ENCODE results near the gene LACTBL1. TPM values are rescaled to one million over a fixed set of nuclear protein-coding genes. Genes with fewer than 3 reads are reported as not detected.
A peak's percentile ranks its signal among the peaks of the same experiment; 100 is the strongest.
"Not testable (repeated sequence)": the region's sequence is repeated elsewhere in the genome, so short reads cannot be mapped to it uniquely, and the experiment has no call there.

LACTBL1 gene, protein sequence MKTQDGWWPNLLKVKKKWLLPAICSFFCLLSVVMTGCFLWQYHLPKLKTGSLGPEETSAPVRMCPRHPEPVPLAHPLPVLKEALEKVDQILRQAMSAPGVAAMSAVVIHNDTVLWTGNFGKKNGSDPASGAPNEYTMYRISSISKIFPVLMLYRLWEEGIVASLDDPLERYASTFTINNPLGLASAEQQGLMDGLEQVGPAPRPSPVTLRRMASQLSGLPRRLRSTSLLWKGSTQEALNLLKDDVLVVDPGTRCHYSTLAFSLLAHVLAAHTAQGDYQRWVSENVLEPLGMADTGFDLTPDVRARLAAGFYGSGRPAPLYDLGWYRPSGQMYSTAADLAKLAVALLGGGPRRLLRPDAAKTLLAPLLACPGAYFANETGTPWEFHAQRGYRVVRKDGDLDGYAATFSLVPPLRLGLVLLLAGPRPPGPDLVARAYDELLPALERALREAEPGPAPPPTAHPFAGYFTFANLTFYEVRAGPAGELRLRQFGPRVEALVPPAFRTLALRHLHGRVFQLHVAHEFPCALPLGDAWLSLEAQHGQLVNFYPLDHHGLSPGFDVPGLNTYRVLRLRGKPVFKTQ
- not detected for total RNA-seq
- long read RNA-seq = 0 reads

DNA sequence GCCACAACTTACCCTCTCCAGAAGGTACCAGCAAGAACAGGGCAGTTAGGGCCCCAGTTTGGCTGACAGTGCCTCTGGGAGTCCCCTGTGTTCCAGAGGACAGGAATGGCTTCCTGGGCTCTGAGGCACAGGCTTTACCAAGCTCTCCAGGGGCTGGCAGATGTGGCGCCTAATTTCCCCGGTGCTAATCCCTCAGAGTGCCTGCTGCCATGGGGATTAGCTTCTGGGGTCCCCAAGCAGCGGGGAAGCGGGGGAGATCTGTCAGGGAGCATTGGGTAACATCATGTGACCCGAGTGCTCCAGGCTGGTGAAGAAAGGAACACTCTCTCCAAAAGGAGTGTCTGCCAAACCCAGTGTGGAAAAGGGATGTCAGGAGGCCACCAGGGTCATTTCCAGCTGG, at the start of gene LACTBL1:
TSS of gene LACTBL1 (minus strand) at position 107 of the 400 bp plus-strand sequence. CDS start 550 bp downstream, outside the sequence.
- DNase-seq (ENCODE audit: low spot score) = no peak
- intact Hi-C loops (cut with DNase I) = loop anchor here (10.0 kb wide), 1 partner anchor 112 kb away; no protein-coding TSS in a partner anchor

DNA sequence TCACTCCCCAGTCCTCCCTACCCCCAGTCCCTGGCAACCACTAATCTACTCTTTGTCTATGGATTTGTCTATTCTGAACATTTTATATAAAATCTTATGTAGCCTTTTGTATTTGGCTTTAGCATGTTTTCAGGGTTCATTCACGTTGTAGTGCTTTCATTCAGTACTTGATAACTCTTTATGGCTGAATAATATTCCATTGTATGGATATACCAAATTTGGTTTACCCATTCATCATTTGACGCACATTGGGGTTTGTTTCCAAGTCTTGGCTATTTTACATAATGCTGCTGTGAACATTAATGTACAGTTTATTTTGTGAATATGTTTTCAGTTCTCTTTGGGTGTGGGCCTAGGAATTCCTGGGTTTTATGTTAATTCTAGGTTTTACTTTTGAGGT, 49.2 kb upstream of the LACTBL1 start:
- no peak for DNase-seq (ENCODE audit: low spot score)
- intact Hi-C loops (cut with DNase I) = no loop called here

DNA sequence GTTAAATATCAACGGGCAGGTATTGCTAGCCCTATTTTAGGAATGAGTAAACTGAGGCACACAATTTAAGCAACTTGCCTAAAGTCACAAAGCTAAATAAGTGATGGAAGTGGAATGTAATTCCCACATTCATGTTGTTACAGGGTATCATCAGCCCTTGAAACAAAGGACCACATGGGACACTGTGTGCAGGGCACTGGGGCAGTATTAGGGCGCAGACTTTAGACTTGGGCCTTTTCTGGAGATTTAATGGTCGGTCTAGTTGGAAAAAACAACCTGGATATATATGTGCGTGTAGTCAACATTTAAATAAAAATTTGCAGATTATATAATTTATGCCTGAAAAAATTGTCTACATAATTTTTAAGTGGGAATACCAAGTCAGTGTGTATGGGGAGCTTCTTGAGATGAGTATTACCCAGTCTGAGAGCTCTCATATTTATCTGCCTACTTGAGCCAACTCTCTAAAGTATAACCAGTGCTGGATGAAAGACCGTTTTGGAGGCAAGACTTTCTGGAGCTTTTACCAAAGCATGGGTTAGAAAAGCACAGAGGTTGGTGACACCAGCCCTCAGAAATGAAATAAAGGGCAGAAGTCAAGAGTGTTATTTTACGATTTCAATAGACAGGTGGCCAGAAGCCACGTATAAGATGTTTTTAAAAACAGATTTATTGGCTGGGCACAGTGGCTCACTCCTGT, 48.2 kb upstream of the LACTBL1 start:
- no peak for DNase-seq (ENCODE audit: low spot score)
- intact Hi-C loops (cut with DNase I) = no loop called here

DNA sequence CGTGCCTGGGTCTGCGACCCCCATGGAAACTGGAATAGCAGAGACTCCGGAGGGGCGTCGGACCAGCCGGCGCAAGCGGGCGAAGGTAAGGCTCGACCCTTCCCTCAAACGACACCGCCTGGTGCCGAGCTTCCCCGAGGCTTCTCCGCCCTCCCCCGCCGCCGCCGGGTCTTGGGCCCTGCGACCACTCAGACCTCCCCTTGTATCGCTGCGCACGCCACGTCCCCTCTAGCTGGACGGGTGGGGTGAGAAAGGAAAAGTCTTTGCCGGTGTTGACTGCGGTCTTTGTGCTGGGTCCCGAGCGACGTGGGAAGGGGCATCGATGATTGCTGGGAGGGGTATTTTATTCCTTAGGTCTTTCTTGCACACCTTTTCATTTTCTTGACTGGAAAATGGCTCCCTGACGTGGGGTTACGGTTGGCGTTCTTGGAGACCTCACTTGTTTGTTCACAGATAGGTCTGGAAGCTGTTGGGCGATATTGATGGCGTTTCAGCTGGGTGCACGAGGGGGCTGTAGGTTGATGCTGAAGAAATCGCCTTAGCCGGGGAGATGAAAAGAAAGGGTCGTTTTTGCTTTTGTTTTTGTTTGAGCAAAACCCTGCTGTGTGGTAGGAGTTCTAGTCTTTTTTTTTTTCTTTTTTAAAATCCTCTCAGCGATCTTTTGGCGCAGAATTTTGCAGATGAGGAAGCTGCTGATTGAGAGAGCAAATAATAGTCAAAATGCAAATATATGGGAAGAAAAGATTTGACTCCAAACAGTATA, 47.4 kb upstream of the LACTBL1 start:
- intact Hi-C loops (cut with DNase I) = no loop called here
- DNase-seq (ENCODE audit: low spot score) = peak; percentile 78

DNA sequence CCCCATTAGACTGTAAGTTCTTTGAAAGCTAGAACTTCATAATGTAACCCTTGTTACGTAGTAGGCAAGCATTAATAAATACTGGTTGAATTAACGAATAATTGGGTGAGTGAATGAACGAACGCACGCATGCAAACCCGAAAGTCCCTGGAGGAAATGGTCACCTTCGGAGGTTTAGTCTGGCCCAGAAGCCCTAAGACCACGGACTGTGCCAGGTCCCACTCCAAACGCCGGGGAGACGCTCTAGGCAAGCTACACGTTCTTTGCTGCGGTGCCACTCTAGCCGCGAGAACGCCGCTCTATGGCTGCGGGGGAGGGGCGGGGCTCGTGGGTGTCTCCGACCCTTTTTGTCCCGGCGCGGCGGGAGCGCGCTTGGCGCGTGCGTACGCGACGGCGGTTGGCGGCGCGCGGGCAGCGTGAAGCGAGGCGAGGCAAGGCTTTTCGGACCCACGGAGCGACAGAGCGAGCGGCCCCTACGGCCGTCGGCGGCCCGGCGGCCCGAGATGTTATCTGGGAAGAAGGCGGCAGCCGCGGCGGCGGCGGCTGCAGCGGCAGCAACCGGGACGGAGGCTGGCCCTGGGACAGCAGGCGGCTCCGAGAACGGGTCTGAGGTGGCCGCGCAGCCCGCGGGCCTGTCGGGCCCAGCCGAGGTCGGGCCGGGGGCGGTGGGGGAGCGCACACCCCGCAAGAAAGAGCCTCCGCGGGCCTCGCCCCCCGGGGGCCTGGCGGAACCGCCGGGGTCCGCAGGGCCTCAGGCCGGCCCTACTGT, 46.6 kb upstream of the LACTBL1 start, which contains the start of gene KDM1A:
TSS of gene KDM1A (plus strand) at position 375 of the 769 bp plus-strand sequence. CDS start at position 504, 129 bp downstream.
- intact Hi-C loops (cut with DNase I) = no loop called here

DNA sequence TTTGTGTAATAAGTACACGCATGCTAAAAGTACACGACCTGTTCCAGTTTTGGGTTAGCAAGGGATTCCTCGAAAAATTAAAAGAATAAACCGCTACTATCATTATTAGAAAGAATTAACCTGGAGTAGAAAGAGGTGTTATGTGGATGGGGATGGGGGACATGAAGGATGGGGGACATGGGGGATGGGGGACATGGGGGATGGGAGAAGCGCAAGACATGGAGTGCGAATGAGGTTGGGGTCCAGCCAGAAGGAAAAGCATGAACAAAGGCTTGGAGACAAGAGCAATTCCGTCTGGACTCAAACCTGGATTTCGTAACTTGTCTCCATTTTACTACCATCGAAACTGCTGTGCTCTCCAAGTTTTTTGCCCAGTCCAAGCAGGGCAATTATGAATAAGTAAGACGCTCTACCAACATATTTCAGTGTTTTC, 46.0 kb upstream of the LACTBL1 start:
- DNase-seq (ENCODE audit: low spot score) = no peak
- intact Hi-C loops (cut with DNase I) = no loop called here

More for the DNA sequence above, 46.6 kb upstream of the LACTBL1 start, which contains the start of gene KDM1A:
- peak; percentile 98 for DNase-seq (ENCODE audit: low spot score)

DNA sequence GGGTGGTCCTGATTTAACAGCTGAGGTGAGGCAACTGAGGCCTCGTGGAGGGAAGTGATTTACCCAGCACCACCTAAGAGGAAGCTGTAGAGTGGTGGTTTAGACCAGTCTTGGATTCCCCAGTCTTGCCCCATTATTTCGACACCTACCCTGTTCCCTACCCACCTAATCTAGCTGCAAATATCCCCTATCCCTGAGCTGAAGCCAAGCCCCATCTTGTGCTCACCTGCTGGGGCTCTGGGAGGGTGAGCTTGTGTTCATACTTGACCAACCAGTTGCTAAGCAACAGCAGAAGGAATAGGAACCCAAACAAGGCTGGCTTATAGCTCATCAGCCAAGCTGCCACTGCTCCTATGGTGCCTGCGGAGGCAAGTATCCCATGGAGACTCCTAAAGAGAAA, 41.0 kb upstream of the LACTBL1 start:
- intact Hi-C loops (cut with DNase I) = no loop called here
- DNase-seq (ENCODE audit: low spot score) = no peak

DNA sequence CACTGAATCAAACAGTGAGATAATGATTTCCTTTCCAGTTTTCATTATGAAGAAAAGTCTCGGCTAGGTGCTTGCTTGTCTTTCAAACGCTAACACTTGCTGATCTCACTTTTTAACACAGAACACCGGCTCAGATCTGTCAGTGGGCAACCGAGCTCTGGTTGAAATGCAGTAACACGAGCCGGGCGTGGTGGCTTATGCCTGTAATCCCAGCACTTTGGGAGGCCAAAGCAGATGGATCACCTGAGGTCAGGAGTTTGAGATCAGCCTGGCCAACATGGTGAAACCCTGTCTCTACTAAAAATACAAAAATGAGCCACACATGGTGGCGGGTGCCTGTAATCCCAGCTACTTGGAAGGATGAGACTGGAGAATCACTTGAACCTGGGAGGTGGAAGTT, 37.4 kb upstream of the LACTBL1 start:
- DNase-seq (ENCODE audit: low spot score); intact Hi-C loops (cut with DNase I): not testable (repeated sequence)

DNA sequence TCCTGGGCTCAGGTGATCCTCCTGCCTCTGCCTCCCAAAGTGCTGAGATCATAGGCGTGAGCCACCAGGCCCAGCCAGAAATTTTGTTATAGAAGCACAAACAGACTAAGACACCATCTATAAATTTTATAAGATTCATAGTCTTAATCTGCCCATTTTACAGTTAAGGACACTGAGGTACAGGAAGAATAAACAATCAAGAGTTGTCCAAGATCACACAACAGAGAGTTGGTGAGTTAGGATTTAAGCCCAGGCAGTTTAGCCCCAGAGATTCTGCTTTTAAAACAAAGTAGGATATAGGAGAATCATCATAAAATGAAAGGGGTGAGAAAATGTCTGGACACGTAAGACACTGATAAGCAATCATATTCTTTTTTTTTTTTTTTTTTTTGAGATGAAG, 36.2 kb upstream of the LACTBL1 start:
- no peak for DNase-seq (ENCODE audit: low spot score)
- intact Hi-C loops (cut with DNase I) = no loop called here

DNA sequence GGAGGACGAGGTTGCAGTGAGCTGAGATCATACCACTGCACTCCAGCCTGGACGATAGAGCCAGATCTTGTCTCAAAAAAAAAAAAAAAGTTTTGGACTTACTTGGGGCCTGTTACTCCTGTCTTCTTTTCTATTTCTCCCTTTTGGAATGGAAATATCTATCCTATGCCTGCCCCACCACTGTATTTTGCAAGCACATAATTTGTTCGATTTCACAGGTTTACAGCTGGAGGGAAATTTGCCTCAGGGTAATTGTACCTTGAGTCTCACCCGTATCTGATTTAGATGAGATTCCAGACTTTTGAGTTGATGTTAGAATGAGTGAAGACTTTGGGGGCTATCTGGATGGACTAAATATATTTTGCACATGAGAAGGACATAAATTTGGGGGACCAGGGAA, 34.4 kb upstream of the LACTBL1 start:
- intact Hi-C loops (cut with DNase I) = no loop called here
- no peak for DNase-seq (ENCODE audit: low spot score)

DNA sequence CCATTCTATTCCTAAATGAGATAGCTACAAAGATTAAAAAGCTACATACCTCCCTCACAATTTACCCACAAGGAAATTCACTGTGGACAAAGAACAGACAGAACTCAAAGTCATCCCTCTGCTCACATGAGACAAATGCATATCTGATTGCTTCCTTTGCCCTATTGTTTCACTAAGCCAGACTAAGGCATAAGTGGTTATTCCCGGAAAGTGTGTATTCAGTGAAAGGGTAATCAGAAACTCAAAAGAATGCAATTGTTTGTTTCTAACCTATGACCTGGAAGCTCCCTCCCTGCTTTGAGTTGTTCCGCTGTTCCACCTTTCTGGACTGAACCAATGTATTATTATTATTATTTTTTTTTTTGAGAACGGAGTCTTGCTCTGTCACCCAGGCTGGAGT, 32.1 kb upstream of the LACTBL1 start:
- DNase-seq (ENCODE audit: low spot score); intact Hi-C loops (cut with DNase I): not testable (repeated sequence)

DNA sequence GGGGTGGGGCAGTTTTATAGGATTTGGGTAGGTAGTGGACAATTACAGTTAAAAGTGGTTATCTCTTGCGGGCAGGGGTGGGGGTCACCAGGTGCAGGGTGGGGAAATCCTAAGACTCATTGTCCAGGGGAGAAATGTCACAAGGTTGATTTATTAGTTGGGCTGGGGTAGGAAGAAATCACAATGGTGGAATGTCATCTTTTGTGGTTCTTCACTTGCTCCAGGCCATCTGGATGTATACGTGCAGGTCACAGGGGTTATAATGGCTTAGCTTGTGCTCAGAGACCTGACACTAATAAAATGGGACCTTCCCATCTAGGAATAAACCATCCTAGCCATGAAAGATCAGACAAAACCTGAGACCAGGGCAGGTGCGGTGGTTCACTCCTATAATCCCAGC, 31.4 kb upstream of the LACTBL1 start:
- DNase-seq (ENCODE audit: low spot score) = no peak
- intact Hi-C loops (cut with DNase I) = no loop called here

DNA sequence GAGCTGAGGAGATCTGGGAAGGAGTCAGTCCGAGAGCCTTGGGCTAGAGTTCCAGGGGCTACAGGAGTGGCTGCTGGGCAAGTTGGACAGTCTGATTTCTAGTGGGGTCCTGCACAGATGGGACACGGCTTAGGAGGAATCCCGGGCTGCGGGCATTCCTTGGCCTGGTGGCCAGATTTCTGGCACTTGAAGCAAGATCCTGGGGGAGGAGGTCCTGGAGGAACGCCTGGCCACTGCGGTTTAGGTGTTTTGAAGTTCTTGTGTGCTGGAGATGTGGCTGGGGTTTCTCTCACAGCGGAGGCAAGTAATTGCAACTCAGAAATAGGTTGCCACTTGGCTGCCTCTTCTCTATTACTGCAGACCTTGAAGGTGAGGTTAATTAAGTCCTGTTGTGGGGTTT, 29.6 kb upstream of the LACTBL1 start:
- DNase-seq (ENCODE audit: low spot score); intact Hi-C loops (cut with DNase I): not testable (repeated sequence)

DNA sequence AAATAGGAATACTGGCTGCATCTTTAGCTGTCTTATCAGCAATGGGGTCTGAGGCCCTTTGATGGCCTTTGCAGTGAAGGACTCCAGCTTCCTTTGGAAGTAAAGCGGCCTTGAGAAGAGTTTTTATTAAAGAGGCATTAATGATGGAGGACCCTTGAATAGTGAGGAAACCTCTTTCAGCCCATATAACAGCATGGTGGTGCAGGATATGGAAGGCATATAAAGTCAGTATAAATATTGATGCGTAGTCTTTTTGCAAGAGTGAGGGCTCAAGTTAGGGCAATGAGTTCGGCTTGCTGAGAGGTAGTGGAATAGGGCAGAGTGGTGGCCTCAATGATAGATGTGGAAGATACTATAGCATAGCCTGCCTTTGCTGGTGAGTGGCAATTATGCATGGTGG, 27.5 kb upstream of the LACTBL1 start:
- intact Hi-C loops (cut with DNase I); DNase-seq (ENCODE audit: low spot score): not testable (repeated sequence)

DNA sequence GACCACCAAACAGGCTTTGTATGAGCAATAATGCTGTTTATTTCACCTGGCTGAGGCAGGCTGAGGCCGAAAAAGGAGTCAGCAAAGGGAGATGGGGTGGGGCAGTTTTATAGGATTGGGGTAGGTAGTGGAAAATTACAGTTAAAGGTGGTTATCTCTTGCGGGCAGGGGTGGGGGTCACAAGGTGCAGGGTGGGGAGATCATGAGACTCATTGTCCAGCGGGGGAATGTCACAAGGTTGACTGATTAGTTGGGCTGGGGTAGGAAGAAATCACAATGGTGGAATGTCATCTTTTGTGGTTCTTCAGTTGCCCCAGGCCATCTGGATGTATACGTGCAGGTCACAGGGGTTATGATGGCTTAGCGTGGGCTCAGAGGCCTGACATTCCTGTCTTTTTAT, 24.9 kb upstream of the LACTBL1 start:
- intact Hi-C loops (cut with DNase I) = not testable (repeated sequence)

DNA sequence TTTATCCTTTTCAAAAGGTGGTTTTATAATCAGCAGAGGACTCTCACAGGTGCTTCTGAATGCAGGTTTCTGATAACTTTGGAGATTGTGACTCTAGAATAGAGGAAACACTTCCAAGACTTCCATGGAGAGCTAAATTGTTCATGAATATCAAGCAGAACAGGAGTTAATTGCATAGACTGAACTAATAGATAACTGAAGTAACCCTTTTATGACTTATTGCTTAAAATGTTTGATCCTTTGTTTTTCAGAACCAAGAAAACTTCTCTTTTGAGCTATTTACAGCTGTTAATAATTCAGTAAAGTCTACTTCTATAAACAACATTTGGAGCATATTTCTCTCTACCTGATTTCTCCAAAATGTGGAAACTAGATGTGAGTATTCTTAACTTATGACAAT, 23.1 kb upstream of the LACTBL1 start:
- intact Hi-C loops (cut with DNase I) = no loop called here
- no peak for DNase-seq (ENCODE audit: low spot score)

More for the DNA sequence above, 24.9 kb upstream of the LACTBL1 start:
- not testable (repeated sequence) for DNase-seq (ENCODE audit: low spot score)

DNA sequence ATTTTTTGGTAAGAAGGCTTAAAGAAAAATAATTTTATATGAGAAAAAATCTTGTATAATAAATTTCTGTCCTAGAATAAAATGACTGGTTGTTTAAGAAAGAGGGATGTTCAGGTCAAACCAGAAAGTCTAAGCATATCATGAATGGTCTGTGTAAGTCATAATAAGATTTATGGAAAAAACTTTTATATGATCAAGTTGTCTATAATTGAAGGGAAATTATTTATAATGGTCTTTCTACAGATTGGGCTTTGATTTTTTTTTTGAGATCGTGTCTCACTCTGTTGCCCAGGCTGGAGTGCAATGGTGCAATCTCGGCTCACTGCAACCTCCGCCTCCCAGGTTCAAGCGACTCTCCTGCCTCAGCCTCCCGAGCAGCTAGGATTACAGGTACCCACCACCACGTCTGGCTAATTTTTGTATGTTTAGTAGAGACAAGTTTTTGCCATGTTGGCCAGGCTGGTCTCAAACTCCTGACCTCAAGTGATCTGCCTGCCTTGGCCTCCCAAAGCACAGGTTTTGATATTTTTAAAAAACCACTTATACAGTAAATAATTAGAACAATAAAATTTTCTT, 20.6 kb upstream of the LACTBL1 start:
- intact Hi-C loops (cut with DNase I) = not testable (repeated sequence)

DNA sequence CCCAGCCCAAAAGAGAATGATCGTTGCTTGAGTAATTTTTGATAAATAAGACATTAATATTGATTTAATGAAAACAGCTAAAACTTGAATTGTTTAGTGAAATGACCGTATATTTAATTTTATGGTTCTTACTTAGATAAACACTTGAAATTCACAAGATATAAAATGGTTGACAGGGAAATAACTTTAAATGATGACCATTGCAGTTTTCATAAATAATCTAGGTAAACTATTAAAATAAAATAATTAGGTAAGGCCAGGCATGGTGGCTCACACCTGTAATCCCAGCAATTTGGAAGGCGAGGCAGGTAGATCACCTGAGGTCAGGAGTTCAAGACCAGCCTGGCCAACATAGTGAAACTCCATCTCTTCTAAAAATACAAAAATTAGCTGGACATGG, 19.7 kb upstream of the LACTBL1 start:
- DNase-seq (ENCODE audit: low spot score); intact Hi-C loops (cut with DNase I): not testable (repeated sequence)

More for the DNA sequence above, 20.6 kb upstream of the LACTBL1 start:
- DNase-seq (ENCODE audit: low spot score) = not testable (repeated sequence)

Data from cardiac septum (tissue), 1 donor.